Nephron (organoid): Measurements from ENCODE around the gene PTX4.

Experiments
- H3K27ac Mint-ChIP-seq, 3 experiments: 2 replicates each; pipeline ENCODE4 v1.8.0; 2020; ENCODE audit warnings: mixed read lengths in 3 of 3, mild to moderate bottlenecking in 2 of 3, moderate library complexity in 1 of 3
- H3K27me3 Mint-ChIP-seq: 2 replicates; pipeline ENCODE4 v1.8.0; 2021; ENCODE audit warnings: low read depth, mild to moderate bottlenecking, moderate library complexity, mixed read lengths
- H3K36me3 Mint-ChIP-seq: 2 replicates; pipeline ENCODE4 v1.8.0; 2020; ENCODE audit warnings: low read depth, mixed read lengths
- H3K4me1 Mint-ChIP-seq: 2 replicates; pipeline ENCODE4 v1.8.0; 2020; ENCODE audit warnings: mixed read lengths
- H3K4me3 Mint-ChIP-seq, 3 experiments: 2 replicates each; pipeline ENCODE4 v1.8.0; 2020; ENCODE audit warnings: mild to moderate bottlenecking in 3 of 3, mixed read lengths in 3 of 3, moderate library complexity in 2 of 3
- H3K9me3 Mint-ChIP-seq: 2 replicates; pipeline ENCODE4 v1.8.0; 2020; ENCODE audit warnings: mixed read lengths
- CTCF ChIP-seq, 3 experiments: fragments of 200-600 bp; sonication (generic); IDR thresholded peaks; one replicate each; pipeline ENCODE4 v1.5.0; 2021; ENCODE audit warnings: antibody characterized with exemption in 3 of 3; ENCODE audit not compliant: unreplicated experiment in 3 of 3

The PTX4 gene

GRCh38 chr16:1466054-1466453 lies 22.7 kb downstream of the PTX4 start:
- Mint-ChIP-seq H3K27me3 (peaks cover 3% of the 10 kb centered on the region), H3K4me3 (no peak overlapping the region), H3K9me3 (no peaks in the 10 kb centered on the region), H3K36me3 (peaks cover 4% of the 10 kb centered on the region), H3K4me1 (peaks cover 4% of the 10 kb centered on the region), H3K27ac (no peak overlapping the region)
- TF ChIP-seq CTCF (IDR thresholded peaks at IDR 0.05; ENCODE audit: unreplicated experiment in 3 of 3) = no peak

DNA sequence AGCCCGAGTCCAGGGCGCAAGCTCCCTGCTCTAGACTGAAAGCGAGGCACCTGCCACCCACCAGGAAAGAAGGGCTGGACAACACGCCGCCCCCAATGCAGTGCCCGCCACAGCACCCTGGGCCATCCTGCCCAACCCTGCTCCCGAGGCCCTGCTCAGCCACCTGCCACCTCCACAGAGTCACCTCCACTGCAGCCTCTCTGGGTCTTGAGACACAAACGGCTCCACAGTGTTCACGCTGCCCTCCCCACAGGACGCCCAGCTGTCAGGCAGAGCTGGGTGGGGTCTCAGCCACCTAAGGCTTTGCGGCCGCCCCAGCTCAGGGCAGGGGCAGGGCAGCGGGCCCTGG lies 23.2 kb downstream of the PTX4 start:
- H3K4me3 Mint-ChIP-seq = no peak overlapping the region
- no peak overlapping the region for H3K27ac Mint-ChIP-seq
- H3K4me1 Mint-ChIP-seq = peaks cover 4% of the 10 kb centered on the region
- H3K27me3 Mint-ChIP-seq = peaks cover 3% of the 10 kb centered on the region
- TF ChIP-seq CTCF (IDR thresholded peaks at IDR 0.05; ENCODE audit: unreplicated experiment in 3 of 3) = no peak
- no peaks in the 10 kb centered on the region for H3K9me3 Mint-ChIP-seq
- H3K36me3 Mint-ChIP-seq = peaks cover 4% of the 10 kb centered on the region

DNA sequence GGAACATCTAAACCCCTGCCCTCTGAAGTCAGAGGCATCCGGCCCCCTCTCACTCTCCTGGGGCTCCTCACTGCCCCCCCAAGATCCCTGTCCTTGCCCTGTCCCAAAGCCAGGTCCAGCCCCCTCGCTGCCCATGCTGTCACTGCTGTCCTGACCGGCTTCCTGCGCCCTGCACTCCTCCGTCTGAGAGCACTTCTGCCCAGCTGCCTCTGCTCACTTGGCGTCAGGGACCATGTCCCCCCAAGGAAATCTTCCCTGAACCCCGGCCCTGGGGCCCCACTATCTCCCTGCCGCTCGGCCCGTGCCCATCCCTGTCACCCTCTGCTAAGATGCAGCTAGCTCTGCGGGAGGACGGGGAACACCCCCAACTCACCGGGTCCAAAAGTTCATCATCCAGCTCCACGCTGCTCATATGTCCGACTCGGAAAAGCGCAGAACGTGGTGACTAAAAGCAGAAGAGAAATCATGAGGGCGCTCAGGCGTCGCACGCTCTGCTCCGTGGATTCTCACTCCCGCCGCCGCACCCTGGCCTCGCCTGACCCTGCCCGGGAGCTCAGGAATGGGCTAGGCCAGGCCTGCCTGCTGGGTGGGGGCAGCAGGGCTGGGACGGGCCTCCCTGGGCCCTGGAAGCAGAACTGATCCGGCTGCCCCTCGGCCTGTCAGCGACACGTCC lies 23.7 kb downstream of the PTX4 start:
- H3K36me3 Mint-ChIP-seq = peaks cover 4% of the 10 kb centered on the region
- TF ChIP-seq CTCF (IDR thresholded peaks at IDR 0.05; ENCODE audit: unreplicated experiment in 3 of 3) = no peak
- no peak overlapping the region for H3K27ac Mint-ChIP-seq
- peaks cover 4% of the 10 kb centered on the region for H3K4me1 Mint-ChIP-seq
- peaks cover 3% of the 10 kb centered on the region for H3K27me3 Mint-ChIP-seq
- no peak overlapping the region for H3K4me3 Mint-ChIP-seq
- no peaks in the 10 kb centered on the region for H3K9me3 Mint-ChIP-seq

DNA sequence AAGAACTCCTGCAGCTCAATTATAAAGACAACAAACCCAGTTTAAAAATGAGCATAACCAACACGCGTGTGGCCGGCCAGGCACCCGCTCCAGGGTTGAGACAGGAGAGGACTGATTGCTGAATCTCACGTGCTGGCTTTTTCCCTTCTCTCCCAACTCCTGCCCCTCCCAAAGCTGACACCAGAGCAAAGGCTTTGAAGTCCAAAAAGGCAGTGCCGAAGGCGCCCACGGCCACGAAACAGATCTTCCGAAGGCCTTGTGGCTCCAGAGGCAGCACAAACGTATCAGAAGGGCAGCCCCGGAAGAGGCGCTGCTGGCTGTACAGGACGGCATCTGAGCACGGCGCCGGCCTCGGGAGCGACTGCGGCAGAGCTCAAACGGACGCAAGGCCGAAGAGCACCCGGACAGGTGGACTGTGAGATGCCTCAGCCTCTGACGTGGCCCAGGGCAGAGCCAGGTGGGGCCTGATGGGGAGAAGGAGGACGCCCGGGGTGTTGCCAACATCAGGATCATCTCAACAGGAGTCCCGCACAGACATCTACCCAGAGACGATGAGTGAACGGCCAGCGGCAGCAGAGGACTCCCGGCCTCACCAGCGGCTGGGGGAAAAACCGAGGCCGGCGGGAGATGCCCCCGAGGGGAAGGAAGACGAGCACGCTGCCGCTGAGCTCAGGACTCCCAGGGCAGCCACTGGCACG lies 24.4 kb downstream of the PTX4 start:
- no peak for TF ChIP-seq CTCF (IDR thresholded peaks at IDR 0.05; ENCODE audit: unreplicated experiment in 3 of 3)

DNA sequence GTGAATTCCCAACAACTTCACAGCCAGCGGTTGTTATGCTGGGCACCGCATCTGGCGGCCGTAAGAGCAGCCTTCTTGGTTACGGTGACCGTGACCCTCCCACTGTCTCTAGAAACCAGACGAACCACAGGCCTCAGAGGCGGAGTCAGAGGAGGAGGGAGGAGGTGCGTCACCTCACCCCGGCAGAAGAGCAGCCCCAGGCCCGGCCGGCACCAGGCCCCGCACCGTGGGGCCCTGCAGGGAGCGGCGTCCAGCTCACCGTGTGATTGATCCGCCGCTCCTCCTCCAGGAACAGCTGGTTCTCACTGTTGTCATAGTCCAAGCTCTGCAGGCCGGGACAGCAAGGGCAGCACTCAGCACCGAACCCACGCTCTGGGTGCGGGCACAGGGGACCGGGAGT lies 27.6 kb downstream of the PTX4 start:
- peaks cover 7% of the 10 kb centered on the region for H3K36me3 Mint-ChIP-seq
- no peak for TF ChIP-seq CTCF (IDR thresholded peaks at IDR 0.05; ENCODE audit: unreplicated experiment in 3 of 3)
- H3K9me3 Mint-ChIP-seq = no peaks in the 10 kb centered on the region
- no peak overlapping the region for H3K27ac Mint-ChIP-seq
- no peaks in the 10 kb centered on the region for H3K27me3 Mint-ChIP-seq
- H3K4me1 Mint-ChIP-seq = peaks cover 4% of the 10 kb centered on the region
- H3K4me3 Mint-ChIP-seq = no peak overlapping the region

More for the DNA sequence above, 24.4 kb downstream of the PTX4 start:
- no peak overlapping the region for H3K27ac Mint-ChIP-seq
- H3K4me3 Mint-ChIP-seq = no peak overlapping the region
- peaks cover 4% of the 10 kb centered on the region for H3K36me3 Mint-ChIP-seq
- H3K27me3 Mint-ChIP-seq = peaks cover 3% of the 10 kb centered on the region
- H3K4me1 Mint-ChIP-seq = no peaks in the 10 kb centered on the region
- no peaks in the 10 kb centered on the region for H3K9me3 Mint-ChIP-seq
